Kidney (tissue), 14 donors: ENCODE measurements around the gene PIAS4. TPM values are rescaled to one million over a fixed set of nuclear protein-coding genes. Genes with fewer than 3 reads are reported as not detected.
A peak's percentile ranks its signal among the peaks of the same experiment; 100 is the strongest.

Experiments
- DNase-seq, 5 donors: peaks; one replicate each; pipeline ENCODE4 v3.0.0-alpha.2; 2013 to 2020
- FAIRE-seq: peaks from 2 replicates; lab custom pipeline; 2012; peaks lifted over from hg19 to GRCh38; lab: Jason Lieb, UNC
- H3K27ac ChIP-seq, 2 donors: one replicate each; pipeline ENCODE4 v1.7.0; 2013; ENCODE audit warnings: low read depth in 2 of 2, low read length in 2 of 2, inconsistent platforms in 1 of 2
- H3K27me3 ChIP-seq: one replicate; pipeline ENCODE4 v1.7.1; 2013; ENCODE audit warnings: low read length, inconsistent platforms; ENCODE audit not compliant: control insufficient read depth, insufficient read depth
- H3K36me3 ChIP-seq, 3 donors: one replicate each; pipeline versions ENCODE4 v1.7.0 to v1.7.1; 2013; ENCODE audit warnings: low read length in 3 of 3, control low read depth in 1 of 3, inconsistent platforms in 1 of 3; ENCODE audit not compliant: insufficient read depth in 3 of 3, control insufficient read depth in 2 of 3
- H3K4me1 ChIP-seq, 3 donors: one replicate each; pipeline versions ENCODE4 v1.7.0 to v1.7.1; 2013; ENCODE audit warnings: low read length in 3 of 3, inconsistent platforms in 1 of 3, low read depth in 1 of 3; ENCODE audit not compliant: control insufficient read depth in 2 of 3, insufficient read depth in 2 of 3
- H3K4me3 ChIP-seq, 3 donors: one replicate each; pipeline versions ENCODE4 v1.7.0 to v1.8.1; 2013; ENCODE audit warnings: low read length in 3 of 3, control low read depth in 1 of 3, inconsistent platforms in 1 of 3
- H3K9ac ChIP-seq, 3 donors: one replicate each; pipeline versions ENCODE4 v1.7.0 to v1.7.1; 2013; ENCODE audit warnings: low read length in 3 of 3, control low read depth in 1 of 3, inconsistent platforms in 1 of 3
- H3K9me3 ChIP-seq, 3 donors: one replicate each; pipeline versions ENCODE4 v1.7.0 to v1.7.1; 2013; ENCODE audit warnings: low read length in 3 of 3, control low read depth in 1 of 3, inconsistent platforms in 1 of 3; ENCODE audit not compliant: control insufficient read depth in 2 of 3, insufficient read depth in 1 of 3
- CTCF ChIP-seq: IDR thresholded peaks from 3 replicates; pipeline ENCODE4 v1.5.1; 2012; ENCODE audit warnings: mild to moderate bottlenecking, moderate library complexity, borderline replicate concordance; ENCODE audit not compliant: insufficient read depth; ENCODE audit errors: extremely low read depth
- intact Hi-C: fragments of 100-400 bp; cut with DNase I; formaldehyde crosslinking; loops from one replicate; pipeline ENCODE4 v1.11.1; 2022
- polyA plus RNA-seq: library from polyadenylated mRNA; stranded (reverse); fragments of 350-450 nt; fragmentation: Illumina TruSeq; extraction: RNeasy Lipid Tissue Mini Kit (QIAGEN cat#74804); gene quantifications from one replicate; pipeline ENCODE4 v1.2.3, GENCODE V29; 2014; ENCODE audit warnings: low read depth, low replicate concordance; ENCODE audit not compliant: insufficient read depth
- total RNA-seq: library from RNA; stranded (reverse); fragmentation: NEBNext Ultra II Directional; extraction: Animal tissue kit (Norgen Biotek cat#: 25700); gene quantifications from one replicate; pipeline ENCODE4 v1.2.1, GENCODE V29; 2021
- donor health status: control.
- donor health status: control.
- donor health status: control.
- donor health status: control.
- donor health status: control.
- donor health status: DM: yes; HTN: yes; CAD: no.
- donor health status: Normal renal cell carcinoma (clear cell type).

PIAS4 gene
- total and polyA plus RNA-seq, 2 donors from 2014 or later, result 9.8 to 25.0 TPM

- intact Hi-C loops, result no loop called here
- Histone ChIP-seq H3K4me1 (peaks cover 0 to 7% (median 5%) of the 10 kb centered on the region in 3 donors), H3K27me3 (no peaks in the 10 kb centered on the region), H3K36me3 (no peaks in the 10 kb centered on the region), H3K4me3 (peak overlapping the region in 2 of 3 donors; percentile 38 to 57), H3K9ac (peak overlapping the region in 1 of 3 donors; percentile 35), H3K9me3 (no peaks in the 10 kb centered on the region), H3K27ac (peak overlapping the region; percentile 2 to 87)
- TF ChIP-seq CTCF, result no peak
- FAIRE-seq, result no peak
- DNase-seq, result peak in 1 of 5 donors; percentile 65
Measured at GRCh38 chr19:4068047-4068966, 60.8 kb downstream of the PIAS4 start.

GRCh38 chr19:4069331-4069959 lies 61.9 kb downstream of the PIAS4 start:
- TF ChIP-seq CTCF, result no peak
- FAIRE-seq, result no peak
- Histone ChIP-seq H3K4me3 (no peak overlapping the region), H3K4me1 (peaks cover 0 to 5% (median 3%) of the 10 kb centered on the region in 3 donors), H3K27me3 (no peaks in the 10 kb centered on the region), H3K36me3 (no peaks in the 10 kb centered on the region), H3K9ac (no peak overlapping the region), H3K27ac (no peak overlapping the region), H3K9me3 (no peaks in the 10 kb centered on the region)
- intact Hi-C loops, result no loop called here
- peak in 2 of 5 donors; percentile 67 to 86 for DNase-seq

GRCh38 chr19:4071610-4072009 lies 64.1 kb downstream of the PIAS4 start:
- H3K9ac ChIP-seq, result no peak overlapping the region
- H3K27ac ChIP-seq, result no peak overlapping the region
- intact Hi-C loops, result no loop called here
- H3K4me1 ChIP-seq, result peaks cover 0 to 5% (median 3%) of the 10 kb centered on the region in 3 donors
- no peaks in the 10 kb centered on the region for H3K27me3 ChIP-seq
- no peak overlapping the region for H3K4me3 ChIP-seq
- no peaks in the 10 kb centered on the region for H3K9me3 ChIP-seq
- no peaks in the 10 kb centered on the region for H3K36me3 ChIP-seq
- TF ChIP-seq CTCF, result no peak
- DNase-seq, result no peak
- no peak for FAIRE-seq
